K562 (cell line): Measurements from ENCODE around the gene CDC42EP1. TPM values are rescaled to one million over a fixed set of nuclear protein-coding genes. Genes with fewer than 3 reads are reported as not detected.

Source experiments
- CHD4 ChIP-seq: fragments of 200-600 bp; sonication (generic); IDR thresholded peaks from 3 replicates; pipeline ENCODE4 v1.6.1; 2012; ENCODE audit warnings: low read depth, mild to moderate bottlenecking, mixed read lengths, low read length, inconsistent platforms; ENCODE audit not compliant: insufficient read depth, insufficient replicate concordance, poor library complexity, severe bottlenecking
- GTF2F1 ChIP-seq: IDR thresholded peaks from 2 replicates; pipeline ENCODE4 v1.6.1; 2011; ENCODE audit warnings: low read depth, low read length, improper control_type of control experiment
- MED1 ChIP-seq: sonication (generic); formaldehyde crosslinking; IDR thresholded peaks from 2 replicates; pipeline ENCODE4 v1.8.1; 2023; ENCODE audit warnings: missing genetic modification reagents, borderline replicate concordance
- MYC ChIP-seq, 2 experiments: fragments of 250-450 bp in 1 of 2; sonication (Bioruptor Pico) in 1 of 2; IDR thresholded peaks; 2 replicates each; pipeline versions ENCODE4 v1.5.1 to v1.6.1; 2012 to 2021; ENCODE audit warnings: low read depth in 2 of 2, borderline replicate concordance in 1 of 2, improper control_type of control experiment in 1 of 2, low read length in 1 of 2, mild to moderate bottlenecking in 1 of 2, moderate library complexity in 1 of 2
- NFE2 ChIP-seq: IDR thresholded peaks from 2 replicates; pipeline ENCODE4 v1.6.1; 2014; ENCODE audit warnings: antibody characterized with exemption, low read depth
- RBM34 ChIP-seq: fragments of 200-400 bp; formaldehyde crosslinking; IDR thresholded peaks from 2 replicates; pipeline ENCODE4 v1.6.1; 2018; ENCODE audit warnings: low read length, borderline replicate concordance; ENCODE audit not compliant: insufficient read depth
- ZNF134 ChIP-seq: fragments of 250-450 bp; sonication (Bioruptor Pico); conservative IDR thresholded peaks from 2 replicates; pipeline ENCODE4 v1.4.0; 2020
- ZNF23 ChIP-seq: fragments of 250-450 bp; sonication (Bioruptor Pico); IDR thresholded peaks from 2 replicates; pipeline ENCODE4 v1.4.0; 2020; ENCODE audit warnings: mild to moderate bottlenecking
- ZNF780A ChIP-seq: fragments of 250-450 bp; sonication (Bioruptor Pico); IDR thresholded peaks from 2 replicates; pipeline ENCODE4 v1.5.0; 2021; ENCODE audit warnings: mild to moderate bottlenecking
- polyA plus RNA-seq, 8 experiments: library from polyadenylated mRNA; depleted of rRNA in 4 of 8; stranded (reverse) in 5 of 8; unstranded in 3 of 8; fragments of >200 nt; fragmentation: Nextera tagmentation in 2 of 8; fragmentation: Illumina TruSeq in 1 of 8; extraction: Ambion mirVana in 2 of 8; extraction: Trizol in 1 of 8; gene quantifications; 2 replicates each; pipeline versions ENCODE4 v1.2.1 to v1.2.3, GENCODE V29; 2011 to 2014; ENCODE audit warnings: inconsistent platforms in 1 of 8, missing spikeins in 1 of 8
- total RNA-seq, 7 experiments: library from RNA; depleted of rRNA in 6 of 7; stranded (reverse); fragments of >200 nt in 6 of 7; fragmentation: Illumina TruSeq in 2 of 7; extraction: Trizol in 2 of 7; gene quantifications; 2 replicates each; pipeline versions ENCODE4 v1.2.1 to v1.2.3, GENCODE V29; 2011 to 2021; ENCODE audit warnings: low replicate concordance in 1 of 7
- TF ChIP-seq, protein P1 (sequence below), 2 experiments: IDR thresholded peaks in 1 of 2; conservative IDR thresholded peaks in 1 of 2; 2 replicates each; pipeline ENCODE4 v1.6.1; 2016; ENCODE audit warnings: low read depth in 2 of 2, mild to moderate bottlenecking in 1 of 2, missing compliant biosample characterization in 1 of 2, missing genetic modification characterization in 1 of 2, moderate library complexity in 1 of 2
- TF ChIP-seq, protein P2 (sequence below): fragments of 200-800 bp; sonication (Bioruptor generic); IDR thresholded peaks from 2 replicates; pipeline ENCODE4 v1.6.1; 2017; ENCODE audit warnings: missing genetic modification characterization, missing compliant biosample characterization
- TF ChIP-seq, protein P3 (sequence below), 2 experiments: fragments of 200-800 bp in 1 of 2; sonication (Bioruptor generic) in 1 of 2; sonication (generic) in 1 of 2; formaldehyde crosslinking in 1 of 2; IDR thresholded peaks in 1 of 2; conservative IDR thresholded peaks in 1 of 2; 2 replicates each; pipeline versions ENCODE4 v1.5.0 to v1.6.1; 2016 to 2020; ENCODE audit warnings: missing compliant biosample characterization in 1 of 2, missing genetic modification characterization in 1 of 2, missing genetic modification reagents in 1 of 2
- TF ChIP-seq, protein P4 (sequence below): fragments of 450-650 bp; formaldehyde crosslinking; IDR thresholded peaks from 2 replicates; pipeline ENCODE4 v1.4.0; 2022; ENCODE audit warnings: missing genetic modification characterization
- TF ChIP-seq, protein P5 (sequence below): fragments of 250-450 bp; sonication (Bioruptor Pico); IDR thresholded peaks from 2 replicates; pipeline ENCODE4 v1.4.0; 2020; ENCODE audit warnings: mild to moderate bottlenecking

CDC42EP1 gene
- total and polyA plus RNA-seq, 9 of the 15 experiments (the other 6 are each of a cell fraction or from before 2014, with no cell fraction given), result 0.67 to 70.2 (median 7.3) TPM

DNA sequence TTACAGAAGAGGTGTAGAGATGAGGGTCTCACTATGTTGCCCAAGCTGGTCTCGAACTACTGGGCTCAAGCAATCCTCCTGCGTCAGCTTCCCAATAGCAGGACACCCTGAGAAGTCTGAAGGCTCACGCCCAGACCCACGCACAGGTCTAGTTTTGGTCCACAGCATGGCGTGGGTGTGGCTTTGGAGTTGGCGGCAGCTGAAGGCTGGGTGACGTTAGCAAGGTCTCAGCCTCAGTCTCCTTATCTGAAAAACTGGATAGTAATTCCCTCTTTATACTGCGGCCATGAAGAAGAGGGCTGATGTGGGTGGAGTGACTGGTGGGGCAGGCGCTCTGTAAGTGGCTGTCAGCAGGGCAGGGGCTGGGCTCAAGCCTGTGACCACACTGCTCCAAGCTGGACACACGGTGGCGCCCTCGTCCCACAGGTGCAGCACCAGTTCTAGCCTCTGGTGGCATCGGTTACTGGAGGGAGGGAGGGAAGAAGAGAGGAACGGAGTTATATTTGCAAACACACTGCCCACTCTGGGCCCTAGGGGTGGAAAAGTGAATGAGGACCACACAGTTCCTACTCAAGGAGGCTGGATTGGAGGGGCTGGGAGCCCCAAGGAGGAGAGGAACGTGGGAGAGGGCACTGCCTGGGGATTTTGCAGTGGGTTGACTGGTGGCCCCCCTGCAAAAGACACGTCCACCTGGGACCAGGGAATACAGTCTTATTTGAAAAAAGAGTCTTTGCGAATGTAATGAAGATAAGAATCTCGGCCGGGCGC lies 21.5 kb upstream of the CDC42EP1 start (continued):
- TF ChIP-seq, protein P1, sequence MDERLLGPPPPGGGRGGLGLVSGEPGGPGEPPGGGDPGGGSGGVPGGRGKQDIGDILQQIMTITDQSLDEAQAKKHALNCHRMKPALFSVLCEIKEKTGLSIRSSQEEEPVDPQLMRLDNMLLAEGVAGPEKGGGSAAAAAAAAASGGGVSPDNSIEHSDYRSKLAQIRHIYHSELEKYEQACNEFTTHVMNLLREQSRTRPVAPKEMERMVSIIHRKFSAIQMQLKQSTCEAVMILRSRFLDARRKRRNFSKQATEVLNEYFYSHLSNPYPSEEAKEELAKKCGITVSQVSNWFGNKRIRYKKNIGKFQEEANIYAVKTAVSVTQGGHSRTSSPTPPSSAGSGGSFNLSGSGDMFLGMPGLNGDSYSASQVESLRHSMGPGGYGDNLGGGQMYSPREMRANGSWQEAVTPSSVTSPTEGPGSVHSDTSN (CRISPR knock-in tag; IDR thresholded peaks at IDR 0.05; ENCODE audit: low read depth), result no peak
- TF ChIP-seq, protein P1 (tag; conservative IDR thresholded peaks at IDR 0.05; ENCODE audit: low read depth), result no peak
- TF ChIP-seq, protein P2, sequence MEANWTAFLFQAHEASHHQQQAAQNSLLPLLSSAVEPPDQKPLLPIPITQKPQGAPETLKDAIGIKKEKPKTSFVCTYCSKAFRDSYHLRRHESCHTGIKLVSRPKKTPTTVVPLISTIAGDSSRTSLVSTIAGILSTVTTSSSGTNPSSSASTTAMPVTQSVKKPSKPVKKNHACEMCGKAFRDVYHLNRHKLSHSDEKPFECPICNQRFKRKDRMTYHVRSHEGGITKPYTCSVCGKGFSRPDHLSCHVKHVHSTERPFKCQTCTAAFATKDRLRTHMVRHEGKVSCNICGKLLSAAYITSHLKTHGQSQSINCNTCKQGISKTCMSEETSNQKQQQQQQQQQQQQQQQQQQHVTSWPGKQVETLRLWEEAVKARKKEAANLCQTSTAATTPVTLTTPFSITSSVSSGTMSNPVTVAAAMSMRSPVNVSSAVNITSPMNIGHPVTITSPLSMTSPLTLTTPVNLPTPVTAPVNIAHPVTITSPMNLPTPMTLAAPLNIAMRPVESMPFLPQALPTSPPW (CRISPR knock-in tag), result peak; percentile 35; the same call in 1 of the 2 replicates
- no peak for TF ChIP-seq ZNF134 (CRISPR knock-in tag)
- TF ChIP-seq, protein P3, sequence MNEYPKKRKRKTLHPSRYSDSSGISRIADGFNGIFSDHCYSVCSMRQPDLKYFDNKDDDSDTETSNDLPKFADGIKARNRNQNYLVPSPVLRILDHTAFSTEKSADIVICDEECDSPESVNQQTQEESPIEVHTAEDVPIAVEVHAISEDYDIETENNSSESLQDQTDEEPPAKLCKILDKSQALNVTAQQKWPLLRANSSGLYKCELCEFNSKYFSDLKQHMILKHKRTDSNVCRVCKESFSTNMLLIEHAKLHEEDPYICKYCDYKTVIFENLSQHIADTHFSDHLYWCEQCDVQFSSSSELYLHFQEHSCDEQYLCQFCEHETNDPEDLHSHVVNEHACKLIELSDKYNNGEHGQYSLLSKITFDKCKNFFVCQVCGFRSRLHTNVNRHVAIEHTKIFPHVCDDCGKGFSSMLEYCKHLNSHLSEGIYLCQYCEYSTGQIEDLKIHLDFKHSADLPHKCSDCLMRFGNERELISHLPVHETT (CRISPR knock-in tag; conservative IDR thresholded peaks at IDR 0.05 in 1 of 2, IDR thresholded peaks at IDR 0.05 in 1 of 2), result no peak
- TF ChIP-seq ZNF780A (CRISPR knock-in tag), result no peak
- TF ChIP-seq RBM34, result no peak
- no peak for TF ChIP-seq MED1 (CRISPR knock-in tag)
- TF ChIP-seq MYC (IDR thresholded peaks at IDR 0.05; ENCODE audit: low read depth, low read length), result 0 out of 2 replicates have a peak, but pooled peaks have one; percentile 23
- no peak for TF ChIP-seq MYC (CRISPR knock-in tag; IDR thresholded peaks at IDR 0.05; ENCODE audit: borderline replicate concordance, low read depth)
- TF ChIP-seq CHD4, result no peak
- no peak for TF ChIP-seq NFE2
- no peak for TF ChIP-seq GTF2F1
- no peak for TF ChIP-seq ZNF23
- TF ChIP-seq, protein P4, sequence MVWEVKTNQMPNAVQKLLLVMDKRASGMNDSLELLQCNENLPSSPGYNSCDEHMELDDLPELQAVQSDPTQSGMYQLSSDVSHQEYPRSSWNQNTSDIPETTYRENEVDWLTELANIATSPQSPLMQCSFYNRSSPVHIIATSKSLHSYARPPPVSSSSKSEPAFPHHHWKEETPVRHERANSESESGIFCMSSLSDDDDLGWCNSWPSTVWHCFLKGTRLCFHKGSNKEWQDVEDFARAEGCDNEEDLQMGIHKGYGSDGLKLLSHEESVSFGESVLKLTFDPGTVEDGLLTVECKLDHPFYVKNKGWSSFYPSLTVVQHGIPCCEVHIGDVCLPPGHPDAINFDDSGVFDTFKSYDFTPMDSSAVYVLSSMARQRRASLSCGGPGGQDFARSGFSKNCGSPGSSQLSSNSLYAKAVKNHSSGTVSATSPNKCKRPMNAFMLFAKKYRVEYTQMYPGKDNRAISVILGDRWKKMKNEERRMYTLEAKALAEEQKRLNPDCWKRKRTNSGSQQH (CRISPR knock-in tag), result no peak
- TF ChIP-seq, protein P5, sequence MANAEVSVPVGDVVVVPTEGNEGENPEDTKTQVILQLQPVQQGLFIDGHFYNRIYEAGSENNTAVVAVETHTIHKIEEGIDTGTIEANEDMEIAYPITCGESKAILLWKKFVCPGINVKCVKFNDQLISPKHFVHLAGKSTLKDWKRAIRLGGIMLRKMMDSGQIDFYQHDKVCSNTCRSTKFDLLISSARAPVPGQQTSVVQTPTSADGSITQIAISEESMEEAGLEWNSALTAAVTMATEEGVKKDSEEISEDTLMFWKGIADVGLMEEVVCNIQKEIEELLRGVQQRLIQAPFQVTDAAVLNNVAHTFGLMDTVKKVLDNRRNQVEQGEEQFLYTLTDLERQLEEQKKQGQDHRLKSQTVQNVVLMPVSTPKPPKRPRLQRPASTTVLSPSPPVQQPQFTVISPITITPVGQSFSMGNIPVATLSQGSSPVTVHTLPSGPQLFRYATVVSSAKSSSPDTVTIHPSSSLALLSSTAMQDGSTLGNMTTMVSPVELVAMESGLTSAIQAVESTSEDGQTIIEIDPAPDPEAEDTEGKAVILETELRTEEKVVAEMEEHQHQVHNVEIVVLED (CRISPR knock-in tag), result no peak
